HG02588 (cell line): ENCODE measurements around the gene MAP3K9.
"Not testable (repeated sequence)": the region's sequence is repeated elsewhere in the genome, so short reads cannot be mapped to it uniquely, and the experiment has no call there.

Experiments used
- ATAC-seq: cut with Tn5 transposase; IDR thresholded peaks from one replicate; pipeline ENCODE4 v1.9.1; 2021; ENCODE audit warnings: mild to moderate bottlenecking, moderate library complexity; ENCODE audit not compliant: unreplicated experiment

Gene MAP3K9

DNA sequence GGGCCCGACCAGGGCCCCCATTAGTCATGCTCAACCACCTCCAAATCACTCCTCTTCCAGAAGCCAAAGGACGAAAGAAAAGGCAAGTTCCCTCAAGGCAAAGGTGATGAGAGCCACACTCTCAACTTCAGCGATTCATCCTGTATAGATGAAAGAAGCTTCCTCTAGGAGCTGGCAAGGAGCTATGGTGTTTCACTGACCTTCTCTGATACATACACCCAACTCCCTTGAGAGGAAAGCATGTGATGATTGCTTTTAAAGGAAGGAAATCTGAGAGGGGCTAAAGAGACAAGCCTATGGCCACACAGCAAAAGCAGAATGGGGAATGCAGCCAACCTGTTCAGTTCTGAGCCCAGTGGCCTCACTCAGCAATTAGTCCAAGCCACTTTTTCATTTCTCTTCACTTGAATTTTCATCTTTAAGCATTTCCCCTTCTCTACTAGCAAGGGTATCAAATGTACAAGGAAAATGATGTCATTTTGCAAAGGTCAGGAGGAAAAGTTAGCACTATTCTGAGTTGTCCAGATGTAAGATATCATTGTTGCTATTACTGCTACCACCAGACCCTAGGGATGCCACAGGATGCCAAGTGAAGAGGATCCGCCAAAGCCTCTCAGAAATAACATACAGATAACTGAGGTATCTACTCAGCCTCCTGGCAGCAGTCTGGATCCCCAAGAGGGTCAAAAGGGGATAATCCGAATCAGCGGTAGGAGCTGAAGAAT, 82.5 kb downstream of the MAP3K9 start:
- no peak for ATAC-seq

- no peak for ATAC-seq
Measured at GRCh38 chr14:70724944-70725343, 84.4 kb downstream of the MAP3K9 start.

GRCh38 chr14:70724110-70724509, 85.2 kb downstream of the MAP3K9 start:
- no peak for ATAC-seq

GRCh38 chr14:70723276-70723675, 86.0 kb downstream of the MAP3K9 start:
- no peak for ATAC-seq

GRCh38 chr14:70722418-70722817, 86.9 kb downstream of the MAP3K9 start:
- no peak for ATAC-seq

DNA sequence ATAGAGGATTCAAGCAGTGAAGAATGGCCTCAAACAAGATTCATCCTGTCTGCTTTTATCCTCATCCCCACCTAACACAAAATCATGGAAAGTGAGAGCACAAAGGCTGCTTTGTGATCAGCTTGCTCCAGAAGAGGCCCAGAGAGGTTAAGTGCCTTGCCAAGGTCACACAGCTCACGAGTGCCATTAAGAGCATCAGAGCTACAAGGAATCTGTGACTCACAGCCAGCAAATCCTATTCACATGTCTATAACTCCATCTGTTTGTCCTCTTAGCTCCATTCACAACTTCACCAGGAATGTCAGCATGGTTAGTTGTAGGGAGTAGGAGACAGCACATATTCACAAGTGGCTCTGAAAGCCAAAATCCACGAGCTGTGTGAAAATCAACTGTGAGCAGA, 87.8 kb downstream of the MAP3K9 start:
- ATAC-seq: no peak

DNA sequence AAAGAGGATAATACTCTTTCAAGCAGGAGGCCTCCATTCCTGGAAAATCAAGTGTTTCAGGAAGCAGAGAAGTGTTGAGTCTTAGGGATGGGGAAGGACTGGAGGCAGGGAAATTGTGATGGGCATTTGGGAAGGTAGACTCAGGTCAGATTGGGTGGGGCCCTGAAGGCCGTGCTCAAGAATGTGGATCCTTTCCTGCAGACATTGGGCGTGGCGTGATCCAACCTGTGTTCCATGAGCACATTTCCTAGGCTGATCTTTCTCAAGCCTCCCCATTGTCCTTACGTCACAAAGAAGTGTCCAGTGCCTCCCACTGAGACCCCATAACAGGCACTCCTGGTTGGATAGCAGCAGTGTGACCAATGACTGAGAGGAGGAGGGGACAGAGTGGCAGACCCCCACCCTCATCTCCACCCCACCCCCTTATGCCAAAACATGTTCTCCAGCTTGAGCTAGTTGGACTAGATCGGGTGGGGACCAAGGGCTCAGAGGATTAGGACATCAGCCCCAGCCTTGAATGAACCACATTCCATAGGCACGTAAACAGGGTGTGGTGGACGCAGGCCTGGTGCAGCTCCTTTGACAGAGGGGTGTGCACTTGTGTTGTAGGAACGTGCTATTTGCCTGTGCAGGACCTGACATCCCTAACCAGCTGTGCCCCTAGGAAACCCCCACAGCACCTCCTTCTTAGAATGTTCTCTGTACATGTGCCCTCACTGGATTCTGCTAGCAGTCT, 90.8 kb downstream of the MAP3K9 start:
- ATAC-seq: no peak

DNA sequence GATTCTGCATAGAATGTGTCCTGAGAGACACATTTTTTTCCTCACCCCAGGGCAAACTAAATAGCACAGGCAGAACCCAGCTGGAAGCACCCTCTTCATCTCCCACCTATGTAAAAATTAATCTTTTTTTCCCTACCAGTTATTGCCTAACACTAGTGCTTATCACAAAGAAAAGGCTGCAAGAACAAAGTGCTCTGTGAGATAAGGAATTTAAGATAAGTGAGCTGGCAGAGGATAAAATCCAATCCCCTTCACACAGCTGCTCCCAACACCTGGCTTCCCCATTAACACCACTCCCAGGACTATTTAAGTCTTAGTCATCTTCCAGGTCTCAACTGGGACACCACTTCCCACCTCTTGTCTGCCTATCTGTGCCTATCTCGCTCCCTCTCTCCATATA, 92.4 kb downstream of the MAP3K9 start:
- no peak for ATAC-seq

DNA sequence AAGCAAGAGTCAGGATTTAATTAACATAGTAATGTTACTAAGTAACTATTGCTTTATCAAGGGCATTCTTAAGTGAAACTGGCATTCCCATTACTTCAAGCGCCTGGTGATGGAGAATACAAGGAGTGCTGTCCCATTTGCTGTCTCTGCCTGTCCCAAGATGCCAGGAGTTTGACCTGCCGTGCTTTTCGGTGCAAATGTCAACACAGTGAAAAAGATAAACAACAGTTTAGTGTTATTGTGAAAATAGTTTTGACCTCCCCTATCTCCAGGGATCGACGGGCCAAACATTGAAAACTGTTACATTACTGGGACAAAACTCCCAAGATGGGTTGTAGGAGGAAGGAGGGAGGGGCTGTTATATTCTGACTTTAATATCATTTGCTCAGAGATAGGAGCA, 92.8 kb downstream of the MAP3K9 start:
- ATAC-seq: no peak

DNA sequence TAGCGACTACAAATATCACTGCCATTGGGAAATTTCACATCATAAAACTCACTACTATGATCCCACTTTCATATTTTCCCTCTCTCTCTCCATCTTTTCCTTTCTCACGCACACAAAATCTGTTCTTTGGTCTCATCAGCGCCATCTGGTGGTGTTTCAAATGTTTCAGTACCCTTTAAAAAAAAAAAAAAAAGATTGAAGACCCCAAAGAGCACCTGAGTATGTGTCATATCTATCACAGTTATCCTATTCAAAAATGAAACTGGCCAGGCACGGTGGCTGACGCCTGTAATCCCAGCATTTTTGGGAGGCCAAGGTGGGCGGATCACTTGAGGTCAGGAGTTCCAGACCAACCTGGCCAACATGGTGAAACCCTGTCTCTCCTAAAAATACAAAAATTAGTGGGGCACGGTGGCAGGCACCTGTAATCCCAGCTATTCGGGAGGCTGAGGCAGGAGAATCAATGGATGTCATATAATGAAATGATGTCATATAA, 95.2 kb downstream of the MAP3K9 start:
- ATAC-seq: no peak

GRCh38 chr14:70713511-70713916, 95.8 kb downstream of the MAP3K9 start:
- ATAC-seq: no peak

GRCh38 chr14:70713096-70713495, 96.2 kb downstream of the MAP3K9 start:
- no peak for ATAC-seq

DNA sequence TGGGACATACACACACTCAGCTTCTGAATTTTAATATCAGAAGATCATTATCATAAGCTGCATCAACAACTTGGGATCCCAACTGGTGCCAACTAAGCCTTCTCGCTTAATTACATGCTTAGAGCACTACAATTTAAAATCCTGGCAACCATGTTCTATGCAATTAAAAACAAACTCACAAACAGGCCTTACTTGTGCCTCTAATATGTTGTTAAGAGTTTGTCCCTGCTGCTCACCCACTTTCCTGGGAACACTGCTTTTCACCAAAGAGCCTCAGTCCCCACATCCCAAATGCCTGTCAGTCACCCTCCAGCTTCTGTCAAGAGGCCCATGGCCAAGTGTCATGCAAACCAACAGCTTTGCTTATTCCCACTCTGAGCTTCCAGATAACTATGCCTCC, 97.9 kb downstream of the MAP3K9 start:
- ATAC-seq: no peak

DNA sequence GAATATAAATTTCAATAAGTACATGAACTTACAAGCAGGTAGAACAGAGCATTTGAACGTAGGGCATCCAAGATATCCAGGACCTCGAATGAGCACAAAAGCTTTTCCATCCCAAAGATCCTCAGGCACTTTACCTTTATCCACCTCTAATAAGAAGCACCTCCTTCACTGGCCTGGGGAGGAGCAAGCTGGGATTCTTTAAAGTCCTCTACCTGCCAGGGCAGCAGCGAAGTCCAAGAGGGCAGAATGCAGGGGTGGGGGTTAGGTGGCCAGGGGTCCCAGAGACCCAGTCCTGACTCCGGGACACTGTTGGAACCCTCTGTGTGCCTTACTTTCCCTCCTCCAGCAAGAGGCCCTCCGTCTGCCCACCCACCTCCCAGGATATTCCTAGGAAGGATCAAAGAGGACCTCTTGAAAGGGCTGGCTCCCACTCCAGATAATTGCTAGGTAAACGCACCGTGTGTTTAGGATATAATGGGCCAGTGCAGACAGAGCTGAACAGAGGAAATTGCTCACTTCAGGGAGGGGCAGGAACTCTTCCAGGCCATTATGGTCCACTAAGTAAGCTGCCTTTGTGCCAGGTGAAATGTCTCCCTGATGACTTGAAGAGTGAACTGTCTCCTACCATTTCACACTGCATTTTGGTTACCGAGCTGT, 99.5 kb downstream of the MAP3K9 start:
- ATAC-seq: no peak

- ATAC-seq: no peak
Measured at GRCh38 chr14:70708717-70709570, 100.4 kb downstream of the MAP3K9 start.

DNA sequence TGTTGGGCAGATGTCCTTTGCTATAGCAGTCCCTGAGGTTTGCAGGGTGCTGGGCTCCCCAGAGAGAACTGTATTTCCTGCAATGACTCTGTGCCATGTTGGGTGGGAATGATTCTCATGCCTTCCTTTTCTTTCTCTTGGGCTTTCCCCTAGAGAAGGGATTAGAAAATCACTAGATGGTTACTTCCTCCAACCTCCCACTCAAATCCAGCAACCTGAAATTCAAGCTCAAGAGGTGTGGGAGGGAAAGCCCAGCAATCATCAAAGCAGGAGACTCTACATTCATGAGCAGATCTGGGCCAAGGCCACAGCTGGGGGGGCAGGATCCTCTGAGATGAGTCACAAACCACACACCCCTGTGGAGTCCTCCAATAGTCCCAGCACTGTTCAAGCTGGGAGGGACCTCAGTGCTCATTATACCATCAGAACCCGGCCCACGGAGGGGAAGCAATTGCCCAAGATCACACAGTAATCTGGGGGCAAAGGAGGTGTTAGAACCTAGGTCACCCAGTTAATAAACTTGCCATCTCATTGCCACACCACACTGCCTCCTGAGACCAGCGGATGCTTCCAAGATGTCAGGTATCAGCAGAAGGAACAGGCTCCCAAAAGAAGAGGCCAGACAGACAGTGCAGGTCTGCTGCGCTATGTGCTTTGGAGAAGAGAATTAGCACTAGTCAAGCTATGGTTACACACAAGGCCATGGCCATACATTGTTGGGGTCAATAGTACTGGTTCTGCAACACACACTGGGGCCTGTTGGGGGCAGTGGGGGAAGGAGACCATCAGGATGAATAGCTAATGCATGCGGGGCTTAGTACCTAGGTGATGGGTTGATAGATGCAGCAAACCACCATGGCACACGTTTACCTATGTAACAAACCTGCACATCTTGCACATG, 101.9 kb downstream of the MAP3K9 start:
- peak; percentile 81 for ATAC-seq

DNA sequence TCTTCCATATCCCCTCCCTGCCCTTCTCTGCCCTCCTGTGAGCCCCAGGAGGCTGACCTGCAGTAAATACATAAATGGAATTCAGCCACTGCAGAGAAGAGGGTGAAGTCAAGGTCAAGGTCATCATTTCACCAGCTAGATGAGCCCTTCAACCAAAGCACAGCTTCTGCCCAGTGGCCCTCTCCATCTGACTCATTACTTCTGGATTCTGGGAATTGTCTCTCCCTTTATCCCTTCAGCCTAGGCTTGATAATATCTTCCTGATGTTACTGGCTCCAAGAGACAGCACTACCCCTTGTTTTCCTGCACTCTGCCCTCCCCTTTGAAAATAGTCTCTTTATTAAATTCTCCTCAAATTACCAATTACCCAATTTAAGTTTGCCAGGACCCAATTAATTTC, 103.1 kb downstream of the MAP3K9 start:
- no peak for ATAC-seq

DNA sequence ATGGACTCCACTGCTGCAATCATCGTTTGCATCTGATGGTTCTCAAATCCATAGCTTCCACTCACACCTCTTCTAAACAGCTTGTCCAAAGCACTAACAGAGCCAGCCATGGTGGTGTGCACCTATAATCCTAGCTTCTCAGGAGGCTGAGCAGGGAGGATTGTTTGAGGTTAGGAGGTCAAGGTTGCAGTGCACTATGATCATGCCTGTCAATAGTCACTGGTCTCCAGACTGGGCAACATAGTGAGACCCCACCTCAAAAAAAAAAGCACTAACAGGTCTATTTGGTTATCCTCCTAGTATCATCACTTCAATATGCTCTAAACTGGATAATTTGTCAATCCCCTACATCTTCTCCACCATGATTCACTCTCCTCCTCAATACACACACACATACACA, 104.4 kb downstream of the MAP3K9 start:
- ATAC-seq: no peak

GRCh38 chr14:70703621-70704168, 105.6 kb downstream of the MAP3K9 start:
- not testable (repeated sequence) for ATAC-seq

DNA sequence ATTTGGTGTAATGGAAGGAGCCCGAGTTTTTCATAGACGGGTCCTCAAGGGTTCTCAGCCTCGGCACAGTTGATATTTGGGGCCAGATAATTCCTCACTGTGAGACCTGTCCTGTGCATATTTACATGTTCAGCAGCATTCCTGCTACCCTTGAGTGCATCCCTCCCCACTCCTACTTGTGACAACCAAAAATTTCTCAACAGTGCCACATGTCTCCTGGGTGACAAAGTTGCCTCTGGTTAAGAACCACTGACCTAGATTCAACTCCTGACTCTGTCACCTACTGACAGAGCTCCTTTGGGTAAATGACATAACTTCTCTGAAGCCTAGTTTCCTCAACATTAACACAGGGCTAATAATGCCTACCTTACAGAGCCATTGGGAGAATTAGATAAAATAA, 107.2 kb downstream of the MAP3K9 start:
- no peak for ATAC-seq
